NCI-H748 (cell line): ENCODE results near the gene OPTN.

Experiments
- DNase-seq: peaks from one replicate; lab custom pipeline; 2025; ENCODE audit not compliant: unreplicated experiment; lab: John Stamatoyannopoulos, UW

The OPTN gene

DNA sequence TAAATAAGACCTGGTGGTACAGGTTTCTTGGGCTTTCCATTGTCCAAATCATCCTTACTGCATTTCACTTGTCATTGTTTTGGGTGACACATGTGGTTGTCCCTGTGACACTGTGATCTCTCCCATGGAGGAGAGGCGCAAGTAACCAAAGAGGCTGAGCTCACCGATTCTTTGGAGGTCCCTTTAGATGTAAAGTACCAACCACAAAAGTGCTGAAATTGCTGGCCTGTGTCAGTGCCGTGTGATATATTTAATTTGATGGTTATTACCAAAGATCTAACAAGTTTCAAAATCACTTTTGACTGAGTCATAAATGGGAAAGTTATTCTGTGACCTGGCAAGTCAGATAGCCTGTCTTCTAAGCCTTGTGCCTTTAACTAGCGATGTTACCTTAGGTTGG lies 80.8 kb downstream of the OPTN start:
- no peak for DNase-seq

GRCh38 chr10:13182424-13182823 lies 82.5 kb downstream of the OPTN start:
- DNase-seq: no peak

DNA sequence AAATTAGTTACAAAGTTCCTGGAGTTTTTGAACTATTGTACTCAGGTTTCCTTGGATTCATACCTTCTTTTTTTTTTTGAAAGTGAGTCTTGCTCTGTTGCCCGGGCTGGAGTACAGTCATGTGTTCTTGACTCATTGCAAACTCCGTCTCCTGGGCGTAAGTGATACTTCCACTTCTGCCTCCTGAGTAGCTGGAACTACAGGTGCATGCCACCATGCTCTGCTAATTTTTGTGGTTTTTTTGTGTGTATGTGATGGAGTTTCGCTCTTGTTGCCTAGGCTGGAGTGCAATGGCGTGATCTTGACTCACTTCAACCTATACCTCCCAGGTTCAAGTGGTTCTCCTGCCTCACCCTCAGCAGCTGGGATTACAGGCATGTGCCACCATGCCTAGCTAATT lies 83.7 kb downstream of the OPTN start:
- no peak for DNase-seq

DNA sequence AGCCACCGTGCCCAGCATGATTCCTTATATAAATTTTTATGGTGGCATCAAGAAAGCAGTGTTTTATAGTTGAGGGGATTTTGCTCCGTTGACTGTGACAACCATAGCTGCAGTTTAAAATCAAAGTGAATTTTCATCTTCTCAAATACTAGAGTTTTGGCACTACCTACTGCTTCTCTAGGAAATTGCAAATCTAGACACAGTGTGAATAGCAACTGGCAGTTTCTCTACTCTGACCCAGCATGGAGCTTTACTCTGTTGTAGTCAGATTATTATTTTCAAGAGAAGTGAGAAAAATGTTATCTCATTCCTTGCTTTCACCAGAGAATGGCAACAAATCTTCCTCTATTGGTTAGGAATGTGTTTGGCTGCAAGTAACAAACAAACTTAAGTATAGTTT lies 84.3 kb downstream of the OPTN start:
- DNase-seq: no peak

DNA sequence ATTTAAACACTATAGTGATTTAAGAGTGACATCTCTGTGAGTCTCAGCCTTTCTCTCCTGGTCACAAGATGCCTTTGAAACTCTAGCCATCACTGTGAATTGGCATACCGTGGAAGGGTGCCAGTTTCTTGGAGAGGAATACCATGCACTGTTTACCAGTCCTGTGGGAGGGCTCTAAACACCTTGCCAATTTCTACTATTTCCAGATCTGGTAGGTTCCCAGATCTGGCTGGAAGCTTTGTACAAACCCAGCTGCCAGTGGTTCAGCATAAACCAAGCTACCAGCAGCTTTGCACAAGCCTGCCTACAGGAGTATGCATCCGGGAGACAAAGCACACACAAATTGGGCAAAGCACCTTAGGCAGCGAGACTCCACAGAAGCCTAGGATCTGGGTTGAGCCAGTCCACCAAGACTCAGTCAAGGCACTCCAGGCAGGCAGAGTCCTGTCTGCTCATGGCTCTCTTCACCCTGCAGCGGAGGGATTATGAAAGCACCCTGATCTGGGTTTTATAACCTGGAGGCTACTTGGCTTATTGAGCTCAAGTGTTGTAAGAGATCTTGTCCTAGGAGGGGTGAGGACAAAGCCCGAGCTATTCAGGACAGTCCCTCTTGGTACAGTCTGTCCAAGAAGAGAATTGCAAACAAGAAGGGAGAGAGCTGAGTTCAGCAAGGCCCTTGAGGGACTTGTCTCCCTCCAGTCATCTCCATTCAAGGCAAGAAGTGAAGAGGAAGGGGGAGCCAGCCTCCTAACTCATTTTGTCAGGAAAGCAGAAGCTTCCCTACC lies 85.0 kb downstream of the OPTN start:
- DNase-seq: no peak

DNA sequence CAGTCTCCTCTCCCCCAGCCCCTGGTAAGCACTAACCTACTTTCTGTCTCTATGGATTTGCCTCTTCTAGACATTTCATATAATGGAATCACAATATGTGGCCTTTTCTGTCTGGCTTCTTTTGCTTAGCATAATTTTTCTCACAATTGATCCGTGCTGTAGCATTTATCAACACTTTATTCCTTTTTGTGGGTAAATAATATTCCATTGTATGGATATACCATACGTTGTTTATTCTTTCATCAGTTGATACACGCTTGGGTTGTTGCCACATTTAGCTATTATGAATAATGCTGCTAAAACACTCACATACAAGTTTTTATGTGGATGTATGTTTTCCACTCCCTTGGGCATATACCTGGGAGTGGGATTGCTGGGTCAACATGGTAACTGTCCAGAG lies 87.2 kb downstream of the OPTN start:
- no peak for DNase-seq
